Astrocyte (in vitro differentiated cells and primary cell): Measurements from ENCODE around the gene EEA1. TPM values are rescaled to one million over a fixed set of nuclear protein-coding genes. Genes with fewer than 3 reads are reported as not detected.

Source experiments
- DNase-seq: peaks from one replicate; pipeline ENCODE4 v3.0.0-alpha.2; 2010; ENCODE audit warnings: low read depth
- FAIRE-seq: peaks from 2 replicates; lab custom pipeline; 2011; peaks lifted over from hg19 to GRCh38; lab: Jason Lieb, UNC
- H2AFZ ChIP-seq: 2 replicates; pipeline ENCODE4 v1.6.0; 2012; ENCODE audit warnings: low read depth, low read length, inconsistent platforms
- H3K27ac ChIP-seq: 2 replicates; pipeline ENCODE4 v1.5.1; 2011; ENCODE audit warnings: low read depth, low read length, inconsistent platforms
- H3K27me3 ChIP-seq: 2 replicates; pipeline ENCODE4 v1.6.0; 2011; ENCODE audit warnings: low read length, inconsistent platforms; ENCODE audit not compliant: insufficient read depth
- H3K36me3 ChIP-seq: 2 replicates; pipeline ENCODE4 v1.5.1; 2011; ENCODE audit warnings: low read length, inconsistent platforms; ENCODE audit not compliant: insufficient read depth
- H3K4me1 ChIP-seq: 2 replicates; pipeline ENCODE4 v1.5.1; 2011; ENCODE audit warnings: low read length, inconsistent platforms; ENCODE audit not compliant: insufficient read depth
- H3K4me2 ChIP-seq: 2 replicates; pipeline ENCODE4 v1.6.0; 2012; ENCODE audit warnings: low read length, inconsistent platforms
- H3K4me3 ChIP-seq: 2 replicates; pipeline ENCODE4 v1.5.1; 2011; ENCODE audit warnings: low read depth, mild to moderate bottlenecking, low read length, inconsistent platforms; ENCODE audit not compliant: insufficient read depth
- H3K79me2 ChIP-seq: 2 replicates; pipeline ENCODE4 v1.6.0; 2012; ENCODE audit warnings: mild to moderate bottlenecking, low read length, inconsistent platforms; ENCODE audit not compliant: insufficient read depth
- H3K9ac ChIP-seq: 2 replicates; pipeline ENCODE4 v1.6.0; 2012; ENCODE audit warnings: mild to moderate bottlenecking, low read length, inconsistent platforms
- H3K9me3 ChIP-seq: 2 replicates; pipeline ENCODE4 v1.5.1; 2012; ENCODE audit warnings: low read depth, mild to moderate bottlenecking, low read length, inconsistent platforms; ENCODE audit not compliant: insufficient read depth
- H4K20me1 ChIP-seq: 2 replicates; pipeline ENCODE4 v1.6.0; 2012; ENCODE audit warnings: low read length, inconsistent platforms; ENCODE audit not compliant: insufficient read depth
- H3K27ac Mint-ChIP-seq: one replicate; pipeline ENCODE4 v1.8.0; 2021; ENCODE audit warnings: mild to moderate bottlenecking, mixed read lengths; ENCODE audit not compliant: unreplicated experiment
- H3K27me3 Mint-ChIP-seq: one replicate; pipeline ENCODE4 v1.8.0; 2021; ENCODE audit warnings: low read depth, mixed read lengths; ENCODE audit not compliant: unreplicated experiment
- H3K36me3 Mint-ChIP-seq: one replicate; pipeline ENCODE4 v1.8.0; 2021; ENCODE audit warnings: low read depth, mixed read lengths; ENCODE audit not compliant: unreplicated experiment
- H3K4me1 Mint-ChIP-seq: one replicate; pipeline ENCODE4 v1.8.0; 2021; ENCODE audit warnings: low read depth, mixed read lengths; ENCODE audit not compliant: unreplicated experiment
- H3K4me3 Mint-ChIP-seq: one replicate; pipeline ENCODE4 v1.8.0; 2021; ENCODE audit warnings: mild to moderate bottlenecking, moderate library complexity, mixed read lengths; ENCODE audit not compliant: unreplicated experiment
- H3K9me3 Mint-ChIP-seq: one replicate; pipeline ENCODE4 v1.8.0; 2021; ENCODE audit warnings: mild to moderate bottlenecking, mixed read lengths; ENCODE audit not compliant: unreplicated experiment
- CTCF ChIP-seq: IDR thresholded peaks from 2 replicates; pipeline ENCODE4 v1.5.1; 2011; ENCODE audit warnings: low read depth, mild to moderate bottlenecking, inconsistent platforms, low read length, moderate library complexity; ENCODE audit not compliant: insufficient read depth
- EZH2 ChIP-seq: IDR thresholded peaks from 2 replicates; pipeline ENCODE4 v1.6.1; 2012; ENCODE audit warnings: mild to moderate bottlenecking, low read length, inconsistent platforms; ENCODE audit not compliant: insufficient read depth
- total RNA-seq: library from RNA; stranded (reverse); gene quantifications from 2 replicates; pipeline ENCODE4 v1.2.1, GENCODE V29; 2021

Gene EEA1
- total RNA-seq, 1 donor from 2014 or later: 36.5 TPM

- no peak overlapping the region for H2AFZ ChIP-seq
- H3K27ac Mint-ChIP-seq: peak overlapping the region; percentile 88
These were observed 1.4 kb downstream of the EEA1 start for GRCh38 chr12:92927436-92928281.

GRCh38 chr12:92927055-92927435, 2.0 kb downstream of the EEA1 start:
- peak overlapping the region; percentile 90 for H3K27ac ChIP-seq

More at GRCh38 chr12:92927436-92928281, 1.4 kb downstream of the EEA1 start:
- peaks cover 18% of the 10 kb centered on the region for H3K4me1 Mint-ChIP-seq
- Histone ChIP-seq H3K27ac (peak overlapping the region; percentile 90), H4K20me1 (peaks cover 33% of the 10 kb centered on the region), H3K4me2 (peak overlapping the region; percentile 84), H3K4me3 (peak overlapping the region; percentile 76), H3K4me1 (peaks cover 12% of the 10 kb centered on the region), H3K79me2 (peaks cover 53% of the 10 kb centered on the region), H3K9ac (peak overlapping the region; percentile 93), H3K27me3 (no peaks in the 10 kb centered on the region), H3K36me3 (no peaks in the 10 kb centered on the region), H3K9me3 (no peaks in the 10 kb centered on the region)
- H3K27me3 Mint-ChIP-seq: no peaks in the 10 kb centered on the region
- DNase-seq (peak; percentile 77), FAIRE-seq (peak; percentile 68)
- TF ChIP-seq CTCF (no peak), EZH2 (no peak)
- no peaks in the 10 kb centered on the region for H3K36me3 Mint-ChIP-seq
- no peaks in the 10 kb centered on the region for H3K9me3 Mint-ChIP-seq
- peak overlapping the region; percentile 82 for H3K4me3 Mint-ChIP-seq

More at GRCh38 chr12:92927055-92927435, 2.0 kb downstream of the EEA1 start:
- Histone ChIP-seq H3K36me3 (no peaks in the 10 kb centered on the region), H3K9me3 (no peaks in the 10 kb centered on the region), H3K27me3 (no peaks in the 10 kb centered on the region), H2AFZ (no peak overlapping the region), H3K4me3 (peak overlapping the region; percentile 76), H3K9ac (peak overlapping the region; percentile 93), H3K79me2 (peaks cover 58% of the 10 kb centered on the region), H4K20me1 (peaks cover 38% of the 10 kb centered on the region), H3K4me1 (peaks cover 12% of the 10 kb centered on the region), H3K4me2 (peak overlapping the region; percentile 84)
- peaks cover 19% of the 10 kb centered on the region for H3K4me1 Mint-ChIP-seq
- H3K4me3 Mint-ChIP-seq: peak overlapping the region; percentile 82
- H3K27ac Mint-ChIP-seq: peak overlapping the region; percentile 88
- H3K9me3 Mint-ChIP-seq: no peaks in the 10 kb centered on the region
- H3K36me3 Mint-ChIP-seq: no peaks in the 10 kb centered on the region
- TF ChIP-seq EZH2 (no peak), CTCF (peak; percentile 30)
- no peaks in the 10 kb centered on the region for H3K27me3 Mint-ChIP-seq
- DNase-seq: no peak
- peak; percentile 13 for FAIRE-seq
